SJSA1 (cell line): ENCODE measurements around the gene LIN37. TPM values are rescaled to one million over a fixed set of nuclear protein-coding genes. Genes with fewer than 3 reads are reported as not detected.

ENCODE experiments used
- DNase-seq, 2 experiments: peaks; one replicate each; pipeline ENCODE4 v3.0.0-alpha.2; 2015 to 2020; ENCODE audit warnings: low spot score in 2 of 2, low read depth in 1 of 2
- H3K27ac ChIP-seq: fragments of 250-450 bp; sonication (Bioruptor Pico); 2 replicates; pipeline ENCODE4 v1.5.1; 2020; ENCODE audit warnings: mild to moderate bottlenecking, moderate library complexity
- H3K27me3 ChIP-seq: fragments of 250-450 bp; sonication (Bioruptor Pico); replicated peaks from 2 replicates; pipeline ENCODE4 v1.5.1; 2020; ENCODE audit warnings: mild to moderate bottlenecking, moderate library complexity
- H3K36me3 ChIP-seq: fragments of 250-450 bp; sonication (Bioruptor Pico); 2 replicates; pipeline ENCODE4 v1.5.1; 2020; ENCODE audit warnings: mild to moderate bottlenecking
- H3K4me1 ChIP-seq: fragments of 250-450 bp; sonication (Bioruptor Pico); replicated peaks from 2 replicates; pipeline ENCODE4 v1.6.1; 2021; ENCODE audit warnings: mild to moderate bottlenecking
- H3K4me3 ChIP-seq: fragments of 250-450 bp; sonication (Bioruptor Pico); 2 replicates; pipeline ENCODE4 v1.5.1; 2020; ENCODE audit warnings: mild to moderate bottlenecking
- H3K9me3 ChIP-seq: fragments of 250-450 bp; sonication (Bioruptor Pico); replicated peaks from 2 replicates; pipeline ENCODE4 v1.5.1; 2020; ENCODE audit warnings: mild to moderate bottlenecking
- total RNA-seq: library from RNA; depleted of rRNA; stranded (reverse); fragments of >200 nt; shearing (Covaris generic); gene quantifications from 2 replicates; pipeline ENCODE4 v1.2.3, GENCODE V29; 2014

LIN37 gene
- total RNA-seq, 1 experiment from 2014 or later: 7.1 TPM

DNA sequence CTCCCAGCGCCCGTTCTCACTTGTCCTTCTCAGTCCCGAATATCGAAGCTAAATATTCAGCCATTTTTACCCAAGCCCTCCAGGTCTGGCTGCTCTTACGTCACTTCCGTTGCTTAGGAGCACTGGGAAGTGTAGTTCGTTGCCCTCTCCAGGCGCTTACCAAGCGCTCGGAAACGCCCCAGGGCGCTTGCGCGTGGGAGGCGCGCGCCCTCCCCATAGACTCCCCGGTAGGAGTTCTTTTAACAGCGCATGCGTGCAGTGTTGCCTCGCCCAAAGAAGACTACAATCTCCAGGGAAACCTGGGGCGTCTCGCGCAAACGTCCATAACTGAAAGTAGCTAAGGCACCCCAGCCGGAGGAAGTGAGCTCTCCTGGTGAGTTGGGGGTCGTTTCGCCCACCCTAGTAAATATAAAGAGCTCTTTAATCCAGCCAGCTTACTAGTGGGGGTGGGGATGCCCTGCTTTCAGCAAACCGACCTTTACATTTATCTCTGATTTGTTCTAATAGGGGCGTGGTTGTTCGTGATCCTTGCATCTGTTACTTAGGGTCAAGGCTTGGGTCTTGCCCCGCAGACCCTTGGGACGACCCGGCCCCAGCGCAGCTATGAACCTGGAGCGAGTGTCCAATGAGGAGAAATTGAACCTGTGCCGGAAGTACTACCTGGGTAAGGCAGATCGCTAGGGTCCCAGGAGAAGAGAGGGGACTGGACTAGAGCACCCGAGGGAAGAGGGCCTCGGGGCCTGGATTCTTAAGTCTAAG is 2.9 kb upstream of the LIN37 start, which contains the start of the genes PSENEN and U2AF1L4:
Gene PSENEN (plus strand): TSS at position 324 of the 759 bp plus-strand sequence. CDS start 280 bp downstream, at position 604.
Gene U2AF1L4 (minus strand): TSS at position 91 of the 759 bp plus-strand sequence. CDS start 27 bp downstream, at position 64.
- H3K27ac ChIP-seq: peak within 1 kb of the TSS; percentile 95
- H3K27me3 ChIP-seq: no peaks in the 10 kb centered on the region
- peak within 1 kb of the TSS; percentile 54 for H3K4me3 ChIP-seq
- DNase-seq: peak; percentile 96 to 98
- no peaks in the 10 kb centered on the region for H3K36me3 ChIP-seq
- H3K4me1 ChIP-seq: peaks cover 17% of the 10 kb centered on the region
- no peaks in the 10 kb centered on the region for H3K9me3 ChIP-seq

DNA sequence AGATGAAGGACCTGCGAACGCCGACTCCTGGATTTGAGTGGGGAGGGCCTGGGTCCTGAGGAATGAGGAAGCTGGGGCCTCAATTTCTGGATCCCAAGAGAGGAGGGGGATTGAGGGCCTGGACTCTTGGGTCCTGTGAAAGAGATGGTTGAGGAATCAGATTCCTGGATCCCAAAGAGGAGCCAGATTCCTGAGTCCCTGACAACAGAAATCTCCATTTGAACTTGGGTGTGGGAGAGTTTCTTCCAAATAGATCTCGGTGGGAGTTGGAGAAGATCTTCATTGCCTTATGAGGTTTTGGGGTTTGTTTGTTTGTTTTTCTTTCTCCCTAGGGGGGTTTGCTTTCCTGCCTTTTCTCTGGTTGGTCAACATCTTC is 2.3 kb upstream of the LIN37 start:
- H3K9me3 ChIP-seq: no peaks in the 10 kb centered on the region
- H3K27ac ChIP-seq: no peak overlapping the region; the same call in 1 of the 2 replicates
- no peaks in the 10 kb centered on the region for H3K27me3 ChIP-seq
- H3K36me3 ChIP-seq: no peaks in the 10 kb centered on the region
- H3K4me1 ChIP-seq: peaks cover 12% of the 10 kb centered on the region
- DNase-seq: no peak
- peak overlapping the region; percentile 54 for H3K4me3 ChIP-seq

DNA sequence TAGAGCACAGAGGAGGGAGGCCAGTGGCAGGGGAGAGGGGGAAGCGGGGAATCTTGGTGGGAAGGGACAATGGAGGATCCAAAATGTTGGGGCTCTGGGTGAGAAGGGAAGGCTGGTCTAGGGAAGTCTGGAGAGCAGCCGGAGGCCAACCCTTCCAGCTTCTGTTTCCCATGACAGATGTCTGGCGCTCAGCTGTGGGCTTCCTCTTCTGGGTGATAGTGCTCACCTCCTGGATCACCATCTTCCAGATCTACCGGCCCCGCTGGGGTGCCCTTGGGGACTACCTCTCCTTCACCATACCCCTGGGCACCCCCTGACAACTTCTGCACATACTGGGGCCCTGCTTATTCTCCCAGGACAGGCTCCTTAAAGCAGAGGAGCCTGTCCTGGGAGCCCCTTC is 1.8 kb upstream of the LIN37 start:
- Histone ChIP-seq H3K4me3 (peak overlapping the region; percentile 54), H3K4me1 (peaks cover 11% of the 10 kb centered on the region), H3K27me3 (no peaks in the 10 kb centered on the region), H3K9me3 (no peaks in the 10 kb centered on the region), H3K36me3 (no peaks in the 10 kb centered on the region), H3K27ac (no peak overlapping the region)
- DNase-seq: no peak

GRCh38 chr19:35750167-35750566 is 1.8 kb downstream of the LIN37 start:
- H3K9me3 ChIP-seq: no peaks in the 10 kb centered on the region
- H3K27me3 ChIP-seq: no peaks in the 10 kb centered on the region
- no peak overlapping the region for H3K27ac ChIP-seq
- DNase-seq: no peak
- H3K4me1 ChIP-seq: peaks cover 11% of the 10 kb centered on the region
- H3K4me3 ChIP-seq: no peak overlapping the region
- peaks cover 24% of the 10 kb centered on the region for H3K36me3 ChIP-seq

GRCh38 chr19:35751839-35752745 is 3.7 kb downstream of the LIN37 start:
- H3K36me3 ChIP-seq: peaks cover 24% of the 10 kb centered on the region
- H3K27ac ChIP-seq: no peak overlapping the region
- peaks cover 11% of the 10 kb centered on the region for H3K4me1 ChIP-seq
- no peaks in the 10 kb centered on the region for H3K27me3 ChIP-seq
- no peak for DNase-seq
- H3K9me3 ChIP-seq: no peaks in the 10 kb centered on the region
- H3K4me3 ChIP-seq: no peak overlapping the region

DNA sequence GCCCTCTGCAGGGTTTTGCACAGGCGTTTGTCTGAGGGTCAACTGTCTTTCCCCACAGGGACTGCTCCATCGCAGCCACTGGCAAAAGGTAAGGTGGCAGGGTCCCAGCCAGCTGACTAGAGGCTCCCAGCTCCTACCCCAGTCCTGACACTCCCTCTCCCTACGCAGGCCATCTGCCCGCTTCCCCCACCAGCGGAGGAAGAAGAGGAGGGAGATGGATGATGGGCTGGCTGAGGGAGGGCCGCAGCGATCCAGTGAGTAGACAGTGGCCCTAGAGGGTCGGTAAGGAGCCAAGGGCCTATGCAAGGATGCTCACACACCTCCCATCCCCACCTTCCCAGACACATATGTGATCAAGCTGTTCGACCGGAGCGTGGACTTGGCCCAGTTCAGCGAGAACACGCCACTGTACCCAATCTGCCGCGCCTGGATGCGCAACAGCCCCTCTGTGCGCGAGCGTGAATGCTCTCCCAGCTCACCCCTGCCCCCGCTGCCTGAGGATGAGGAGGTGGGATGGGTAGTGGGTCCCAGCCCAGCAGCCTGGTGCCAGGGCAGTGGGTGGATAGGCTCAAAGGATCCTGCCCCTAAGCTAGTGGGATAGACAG is 4.5 kb downstream of the LIN37 start:
- Histone ChIP-seq H3K9me3 (no peaks in the 10 kb centered on the region), H3K27ac (no peak overlapping the region), H3K4me3 (no peak overlapping the region), H3K36me3 (peaks cover 24% of the 10 kb centered on the region), H3K27me3 (no peaks in the 10 kb centered on the region), H3K4me1 (peaks cover 14% of the 10 kb centered on the region)
- peak in 1 of 2 experiments; percentile 42 for DNase-seq

GRCh38 chr19:35753634-35754369 is 5.4 kb downstream of the LIN37 start:
- H3K9me3 ChIP-seq: no peaks in the 10 kb centered on the region
- H3K36me3 ChIP-seq: peaks cover 24% of the 10 kb centered on the region
- no peak overlapping the region for H3K27ac ChIP-seq
- H3K27me3 ChIP-seq: no peaks in the 10 kb centered on the region
- H3K4me3 ChIP-seq: no peak overlapping the region
- DNase-seq: no peak
- H3K4me1 ChIP-seq: peaks cover 15% of the 10 kb centered on the region

GRCh38 chr19:35754370-35755130 is 6.2 kb downstream of the LIN37 start:
- H3K27ac ChIP-seq: no peak overlapping the region

GRCh38 chr19:35755131-35755549 is 6.8 kb downstream of the LIN37 start:
- Histone ChIP-seq H3K9me3 (no peaks in the 10 kb centered on the region), H3K27ac (no peak overlapping the region), H3K4me1 (peaks cover 16% of the 10 kb centered on the region), H3K36me3 (peaks cover 28% of the 10 kb centered on the region), H3K27me3 (no peaks in the 10 kb centered on the region), H3K4me3 (no peak overlapping the region)
- DNase-seq: no peak

More at GRCh38 chr19:35754370-35755130, 6.2 kb downstream of the LIN37 start:
- H3K4me3 ChIP-seq: no peak overlapping the region
- H3K4me1 ChIP-seq: peaks cover 16% of the 10 kb centered on the region
- DNase-seq: no peak
- H3K9me3 ChIP-seq: no peaks in the 10 kb centered on the region
- H3K27me3 ChIP-seq: no peaks in the 10 kb centered on the region
- H3K36me3 ChIP-seq: peaks cover 24% of the 10 kb centered on the region

DNA sequence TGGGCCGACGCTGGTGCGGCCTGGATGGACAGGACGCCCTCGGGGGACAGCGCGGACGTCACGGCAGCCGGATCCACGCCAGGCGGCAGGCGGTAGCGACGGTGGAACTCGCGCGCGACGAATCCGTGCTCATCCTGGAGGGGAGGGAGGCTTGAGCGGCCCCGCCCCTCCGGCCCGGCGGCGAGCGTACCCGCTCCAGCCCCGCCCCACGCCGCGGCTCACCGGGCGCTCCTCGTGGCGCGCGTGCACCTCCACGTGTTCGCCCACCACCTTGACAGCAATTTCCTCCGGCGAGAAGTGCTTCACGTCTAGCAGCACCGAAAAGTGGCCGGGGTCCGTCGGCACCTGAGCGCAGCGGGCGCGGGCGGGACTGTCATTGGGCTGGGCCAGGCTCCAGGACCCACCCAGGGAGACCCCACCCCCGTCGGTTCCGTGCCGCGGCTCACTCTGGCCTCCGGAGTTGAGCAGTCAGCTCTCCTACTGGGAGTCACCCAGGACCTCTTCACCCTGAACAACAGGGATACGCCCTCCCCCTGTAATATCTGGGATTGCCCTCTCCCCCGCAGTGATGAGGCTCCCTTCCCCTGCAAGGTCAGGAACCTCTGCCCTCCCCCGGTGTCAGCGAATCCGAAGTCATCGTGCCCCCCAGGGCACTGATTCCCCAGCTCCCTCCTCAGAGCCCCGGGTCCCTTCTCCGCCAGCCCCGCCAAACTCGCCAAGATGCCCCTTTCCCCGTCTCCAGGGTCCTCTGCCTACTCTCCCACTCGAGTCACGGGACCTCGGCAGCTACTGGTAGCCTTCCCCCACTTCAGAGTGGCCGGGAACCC is 7.4 kb downstream of the LIN37 start:
- Histone ChIP-seq H3K36me3 (peaks cover 34% of the 10 kb centered on the region), H3K4me1 (peaks cover 16% of the 10 kb centered on the region), H3K9me3 (no peaks in the 10 kb centered on the region), H3K27me3 (no peaks in the 10 kb centered on the region), H3K4me3 (no peak overlapping the region), H3K27ac (no peak overlapping the region)
- DNase-seq: peak in 1 of 2 experiments; percentile 42

- no peaks in the 10 kb centered on the region for H3K27me3 ChIP-seq
- peaks cover 41% of the 10 kb centered on the region for H3K36me3 ChIP-seq
- H3K4me3 ChIP-seq: peak within 1 kb of the TSS; percentile 61
- H3K27ac ChIP-seq: peak within 1 kb of the TSS; percentile 44
- DNase-seq: no peak
- H3K4me1 ChIP-seq: peaks cover 16% of the 10 kb centered on the region
- H3K9me3 ChIP-seq: no peaks in the 10 kb centered on the region
Measured at GRCh38 chr19:35756377-35757230, 8.2 kb downstream of the LIN37 start, which contains the start of gene HSPB6. Gene HSPB6 (minus strand): TSS chr19:35757029. CDS start chr19:35757008, 21 bp downstream.
